BE2C (cell line): ENCODE measurements around the gene KBTBD7.

Experiments
- DNase-seq: peaks from one replicate; pipeline ENCODE4 v3.0.0-alpha.2; 2020
- H3K27me3 ChIP-seq: fragments of 250-450 bp; sonication (Bioruptor Pico); 2 replicates; pipeline ENCODE4 v1.5.1; 2020; ENCODE audit warnings: mild to moderate bottlenecking
- H3K36me3 ChIP-seq: fragments of 250-450 bp; sonication (Bioruptor Pico); 2 replicates; pipeline ENCODE4 v1.5.1; 2020; ENCODE audit warnings: mild to moderate bottlenecking
- H3K4me1 ChIP-seq: fragments of 250-450 bp; sonication (Bioruptor Pico); 2 replicates; pipeline ENCODE4 v1.5.1; 2020
- H3K4me3 ChIP-seq: 2 replicates; pipeline ENCODE4 v1.5.1; 2011; ENCODE audit warnings: low read depth, low read length
- H3K9me3 ChIP-seq: fragments of 250-450 bp; sonication (Bioruptor Pico); 2 replicates; pipeline ENCODE4 v1.5.1; 2020
- TF ChIP-seq, protein P1 (sequence below): IDR thresholded peaks from 2 replicates; pipeline ENCODE4 v1.5.1; 2012; ENCODE audit warnings: mild to moderate bottlenecking, low read depth, low read length

KBTBD7 gene

GRCh38 chr13:41193469-41193868 is 900 bp downstream of the KBTBD7 start:
- TF ChIP-seq, protein P1, sequence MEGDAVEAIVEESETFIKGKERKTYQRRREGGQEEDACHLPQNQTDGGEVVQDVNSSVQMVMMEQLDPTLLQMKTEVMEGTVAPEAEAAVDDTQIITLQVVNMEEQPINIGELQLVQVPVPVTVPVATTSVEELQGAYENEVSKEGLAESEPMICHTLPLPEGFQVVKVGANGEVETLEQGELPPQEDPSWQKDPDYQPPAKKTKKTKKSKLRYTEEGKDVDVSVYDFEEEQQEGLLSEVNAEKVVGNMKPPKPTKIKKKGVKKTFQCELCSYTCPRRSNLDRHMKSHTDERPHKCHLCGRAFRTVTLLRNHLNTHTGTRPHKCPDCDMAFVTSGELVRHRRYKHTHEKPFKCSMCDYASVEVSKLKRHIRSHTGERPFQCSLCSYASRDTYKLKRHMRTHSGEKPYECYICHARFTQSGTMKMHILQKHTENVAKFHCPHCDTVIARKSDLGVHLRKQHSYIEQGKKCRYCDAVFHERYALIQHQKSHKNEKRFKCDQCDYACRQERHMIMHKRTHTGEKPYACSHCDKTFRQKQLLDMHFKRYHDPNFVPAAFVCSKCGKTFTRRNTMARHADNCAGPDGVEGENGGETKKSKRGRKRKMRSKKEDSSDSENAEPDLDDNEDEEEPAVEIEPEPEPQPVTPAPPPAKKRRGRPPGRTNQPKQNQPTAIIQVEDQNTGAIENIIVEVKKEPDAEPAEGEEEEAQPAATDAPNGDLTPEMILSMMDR, result no peak
- no peaks in the 10 kb centered on the region for H3K27me3 ChIP-seq
- peak overlapping the region; percentile 65; the same call in 1 of the 2 replicates for H3K4me3 ChIP-seq

DNA sequence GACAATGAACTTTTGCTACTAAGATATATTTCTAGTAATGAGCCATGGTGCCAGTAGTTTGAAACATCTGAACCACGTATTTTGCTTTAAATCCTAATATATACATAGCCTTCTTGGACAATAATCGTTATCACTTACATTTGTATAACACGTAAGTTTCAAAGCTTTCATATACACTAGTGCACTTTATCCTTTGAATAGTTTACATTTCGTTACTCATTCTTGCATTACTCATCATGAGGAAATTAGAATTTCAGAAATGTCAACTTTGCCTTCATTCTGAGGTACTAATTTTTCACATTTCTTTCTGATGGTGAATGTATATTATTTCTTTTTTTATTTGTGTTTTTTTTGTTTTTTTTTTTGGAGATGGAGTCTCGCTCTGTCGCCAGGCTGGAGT is 5.8 kb downstream of the KBTBD7 start:
- TF ChIP-seq, protein P1, result no peak

More at GRCh38 chr13:41193469-41193868, 900 bp downstream of the KBTBD7 start:
- H3K9me3 ChIP-seq, result no peaks in the 10 kb centered on the region
- DNase-seq, result no peak
- peaks cover 9% of the 10 kb centered on the region for H3K36me3 ChIP-seq
- H3K4me1 ChIP-seq, result no peaks in the 10 kb centered on the region

GRCh38 chr13:41186481-41186880 is 7.9 kb downstream of the KBTBD7 start:
- TF ChIP-seq, protein P1, result no peak
- no peak overlapping the region for H3K4me3 ChIP-seq
- no peaks in the 10 kb centered on the region for H3K27me3 ChIP-seq

More for the DNA sequence above, 5.8 kb downstream of the KBTBD7 start:
- H3K27me3 ChIP-seq, result no peaks in the 10 kb centered on the region
- H3K4me1 ChIP-seq, result no peaks in the 10 kb centered on the region
- H3K4me3 ChIP-seq, result no peak overlapping the region
- no peak for DNase-seq
- H3K9me3 ChIP-seq, result no peaks in the 10 kb centered on the region
- H3K36me3 ChIP-seq, result peaks cover 9% of the 10 kb centered on the region

GRCh38 chr13:41182231-41182630 is 12.1 kb downstream of the KBTBD7 start:
- DNase-seq, result no peak
- TF ChIP-seq, protein P1, result no peak
- H3K4me3 ChIP-seq, result no peak overlapping the region
- no peaks in the 10 kb centered on the region for H3K4me1 ChIP-seq
- no peaks in the 10 kb centered on the region for H3K9me3 ChIP-seq
- no peaks in the 10 kb centered on the region for H3K27me3 ChIP-seq
- no peaks in the 10 kb centered on the region for H3K36me3 ChIP-seq

More at GRCh38 chr13:41186481-41186880, 7.9 kb downstream of the KBTBD7 start:
- H3K36me3 ChIP-seq, result no peaks in the 10 kb centered on the region
- H3K9me3 ChIP-seq, result no peaks in the 10 kb centered on the region
- no peaks in the 10 kb centered on the region for H3K4me1 ChIP-seq
- DNase-seq, result no peak

DNA sequence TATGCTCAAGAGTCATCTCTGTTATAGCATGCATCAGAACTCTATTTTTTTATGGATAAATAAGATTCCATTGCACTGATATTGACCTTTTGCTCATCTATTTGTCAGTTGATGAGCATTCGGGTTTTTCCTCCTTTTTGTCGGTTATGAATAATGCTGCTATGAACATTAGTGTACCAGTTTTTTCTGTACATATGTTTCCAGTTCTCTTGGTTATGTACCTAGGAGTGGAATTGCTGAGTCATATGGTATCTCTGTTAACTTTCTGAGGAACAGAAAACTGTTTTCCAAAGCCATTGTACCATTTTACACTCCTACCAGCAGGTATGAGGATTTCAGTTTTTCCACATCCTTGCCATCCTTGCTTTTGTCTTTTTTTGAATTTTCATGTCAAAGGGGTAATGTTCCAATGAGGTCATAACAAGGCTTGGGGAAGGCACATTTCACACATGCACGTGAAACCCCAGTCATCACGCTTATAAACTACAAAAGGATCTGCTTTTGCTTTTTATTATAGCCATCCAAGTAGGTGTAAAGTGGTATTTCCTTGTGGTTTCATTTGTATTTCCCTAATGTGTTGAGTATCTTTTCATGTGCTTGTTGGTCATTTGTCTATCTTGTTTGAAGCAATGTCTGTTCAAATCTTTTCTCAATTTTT is 14.6 kb downstream of the KBTBD7 start:
- no peaks in the 10 kb centered on the region for H3K27me3 ChIP-seq
- H3K4me1 ChIP-seq, result no peaks in the 10 kb centered on the region
- H3K4me3 ChIP-seq, result no peak overlapping the region
- TF ChIP-seq, protein P1, result no peak
- H3K9me3 ChIP-seq, result no peaks in the 10 kb centered on the region; the same call in 1 of the 2 replicates
- no peak for DNase-seq
- no peaks in the 10 kb centered on the region for H3K36me3 ChIP-seq

DNA sequence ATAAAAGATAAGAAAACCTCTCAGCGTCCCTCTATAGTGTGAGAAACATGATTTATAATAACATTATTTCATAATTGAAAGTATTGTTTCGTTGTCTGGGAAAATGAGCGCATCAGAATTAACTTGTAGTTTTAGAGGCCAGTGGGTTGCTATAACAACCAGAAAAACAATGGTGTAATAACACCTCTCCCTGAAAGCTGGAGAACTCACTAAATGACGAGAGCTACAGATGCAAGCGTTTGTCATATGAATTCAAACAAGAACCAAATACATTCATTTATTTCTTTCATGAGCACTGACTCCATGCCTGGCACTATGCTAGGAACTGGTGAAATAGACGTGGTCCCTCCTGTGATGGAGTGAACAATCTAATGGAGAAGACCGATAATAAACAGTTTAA is 16.3 kb downstream of the KBTBD7 start:
- DNase-seq, result no peak
- TF ChIP-seq, protein P1, result no peak
- H3K36me3 ChIP-seq, result no peaks in the 10 kb centered on the region

More for the DNA sequence above, 16.3 kb downstream of the KBTBD7 start:
- no peaks in the 10 kb centered on the region; the same call in 1 of the 2 replicates for H3K9me3 ChIP-seq
- H3K4me1 ChIP-seq, result no peaks in the 10 kb centered on the region
- no peaks in the 10 kb centered on the region for H3K27me3 ChIP-seq
- H3K4me3 ChIP-seq, result no peak overlapping the region
